NB4 (cell line): Measurements from ENCODE around the gene MATN3.

ENCODE experiments used
- CTCF ChIP-seq: IDR thresholded peaks from one replicate; pipeline ENCODE4 v1.5.1; 2012; ENCODE audit warnings: low read depth, low read length
- POLR2A ChIP-seq: IDR thresholded peaks from 2 replicates; pipeline ENCODE4 v1.6.1; 2011; ENCODE audit warnings: mild to moderate bottlenecking; ENCODE audit not compliant: insufficient read length; ENCODE audit errors: extremely low read depth

- TF ChIP-seq CTCF (no peak), POLR2A (no peak)
Measured at GRCh38 chr2:20061476-20061875, 49.0 kb upstream of the MATN3 start.
